Activated CD4-positive, alpha-beta T cell treated with anti-CD3 and anti-CD28 coated beads, Interleukin-2, amount 50 U/mL, for 48 hours (primary cell): ENCODE measurements around the gene PLEKHA6.

Experiments used
- DNase-seq, 2 experiments: peaks; one replicate each; pipeline ENCODE4 v3.0.0-alpha.2; 2020

The PLEKHA6 gene

GRCh38 chr1:204227996-204228785 lies 131.5 kb downstream of the PLEKHA6 start:
- no peak for DNase-seq

DNA sequence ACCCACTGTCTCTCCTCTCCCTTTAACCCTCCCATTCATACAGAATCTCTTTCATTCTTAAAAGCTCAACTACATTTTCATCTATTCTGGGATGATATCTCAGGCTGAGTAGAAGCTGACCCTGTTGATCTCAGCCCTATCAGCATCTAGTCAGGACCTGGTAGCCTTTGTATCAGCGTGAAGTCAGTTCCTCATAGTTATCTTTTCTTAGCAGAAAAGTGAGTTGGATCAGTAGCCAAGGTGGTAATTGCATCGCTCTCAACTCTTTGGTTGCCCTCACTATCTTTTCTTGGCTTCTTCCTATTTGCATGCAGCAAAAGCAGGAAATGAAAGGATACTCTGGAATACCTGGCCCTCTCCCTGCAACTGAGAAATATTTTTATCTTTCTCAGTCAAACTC lies 132.4 kb downstream of the PLEKHA6 start:
- DNase-seq: no peak

GRCh38 chr1:204225841-204226735 lies 133.6 kb downstream of the PLEKHA6 start:
- DNase-seq: no peak

GRCh38 chr1:204224655-204225054 lies 135.1 kb downstream of the PLEKHA6 start:
- no peak for DNase-seq

- no peak for DNase-seq
Observed at GRCh38 chr1:204223129-204223860, 136.4 kb downstream of the PLEKHA6 start.

DNA sequence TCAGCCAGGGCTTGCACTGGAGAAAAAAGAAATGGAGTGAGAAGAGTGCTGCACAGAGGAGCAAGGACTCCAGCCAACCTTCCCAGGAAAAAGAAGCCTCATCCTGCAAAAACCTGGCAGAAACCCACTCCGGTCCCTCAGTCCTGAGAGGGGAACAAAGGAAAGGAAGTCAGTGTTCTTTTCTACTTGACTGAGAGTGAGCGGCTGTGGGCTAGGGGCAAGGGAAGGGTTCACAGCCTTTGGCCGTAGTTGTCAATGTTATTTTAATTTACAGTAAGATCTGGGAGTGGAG lies 137.0 kb downstream of the PLEKHA6 start:
- DNase-seq: no peak

- DNase-seq: no peak
Observed at GRCh38 chr1:204222006-204222763, 137.5 kb downstream of the PLEKHA6 start.

DNA sequence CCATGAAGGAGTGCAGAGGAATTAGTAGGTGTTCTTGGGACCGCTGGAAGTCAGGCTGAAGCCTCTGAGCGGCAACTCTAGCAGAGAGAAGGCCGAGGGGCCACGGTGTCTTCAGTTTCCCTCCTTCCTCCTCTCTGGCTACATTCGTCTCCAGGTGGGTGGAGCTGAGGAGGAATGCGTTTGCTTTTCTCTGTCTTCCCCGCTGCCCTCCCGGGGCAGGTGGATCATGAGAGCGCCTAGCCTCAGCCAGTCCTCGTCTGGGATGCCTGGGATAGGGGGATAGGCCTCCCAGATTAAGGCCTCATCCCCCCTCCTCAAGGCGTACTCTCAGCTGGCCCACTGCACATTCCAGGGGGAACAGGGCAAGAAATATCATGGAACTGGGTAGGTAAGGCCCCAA lies 138.5 kb downstream of the PLEKHA6 start:
- no peak for DNase-seq

GRCh38 chr1:204219971-204220616 lies 139.6 kb downstream of the PLEKHA6 start:
- DNase-seq: no peak

GRCh38 chr1:204218552-204218951 lies 141.2 kb downstream of the PLEKHA6 start:
- no peak for DNase-seq

- no peak for DNase-seq
Observed at GRCh38 chr1:204217648-204218000, 142.1 kb downstream of the PLEKHA6 start.

DNA sequence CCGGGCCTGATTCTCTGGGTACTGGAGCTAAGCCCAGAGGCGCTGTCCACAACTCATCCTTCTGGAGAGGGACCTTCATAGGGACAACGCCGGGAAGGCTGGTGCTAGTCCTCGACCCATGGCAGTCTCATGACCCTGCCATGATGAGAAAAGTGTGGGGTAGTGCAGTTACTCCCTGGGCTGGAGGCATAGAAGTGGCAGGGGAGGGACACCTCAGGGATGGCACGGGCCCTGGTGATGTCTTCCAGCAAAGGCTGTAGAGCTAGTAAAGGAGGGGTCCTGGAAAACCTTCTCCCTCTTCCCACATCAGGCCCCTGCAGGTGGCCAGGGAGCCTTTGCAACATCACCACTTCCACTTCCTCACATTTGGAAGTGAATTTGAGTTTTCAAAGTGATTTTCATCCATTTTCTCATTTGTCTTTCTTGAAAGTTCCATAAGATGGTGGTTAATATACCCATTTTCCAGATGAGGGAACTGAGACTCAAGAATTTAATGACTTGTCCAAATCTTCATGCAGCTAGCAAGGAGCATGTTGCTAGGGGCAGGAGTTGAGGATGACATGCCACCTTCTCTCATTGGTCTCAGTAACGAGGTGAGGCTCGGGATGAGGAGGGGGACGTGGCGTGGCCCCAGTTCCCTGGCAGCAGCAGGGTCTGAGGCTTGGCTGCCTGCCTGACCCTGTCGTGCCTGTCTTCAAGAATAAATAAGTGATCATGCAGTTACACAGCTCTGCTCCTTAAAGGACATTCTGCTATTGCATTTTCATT lies 142.7 kb downstream of the PLEKHA6 start:
- DNase-seq: no peak

DNA sequence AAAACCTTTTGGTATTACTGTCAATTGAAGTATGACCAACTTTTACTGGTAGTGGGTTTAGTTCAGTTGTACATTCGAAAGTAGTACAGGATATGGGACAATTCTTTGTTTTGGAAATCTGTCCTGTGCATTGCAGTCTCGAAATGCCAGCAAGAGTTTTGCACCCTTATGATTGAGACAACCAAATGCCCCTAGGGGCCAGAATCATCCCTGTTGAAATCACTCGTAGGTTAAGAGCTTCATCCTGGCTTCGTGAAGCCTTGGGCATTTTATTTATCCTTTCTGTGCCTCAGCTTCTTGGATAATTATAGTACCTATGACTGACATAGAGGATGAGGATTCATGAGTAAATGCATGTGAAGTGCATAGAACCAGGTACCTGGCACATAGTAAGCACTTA lies 143.5 kb downstream of the PLEKHA6 start:
- no peak for DNase-seq

DNA sequence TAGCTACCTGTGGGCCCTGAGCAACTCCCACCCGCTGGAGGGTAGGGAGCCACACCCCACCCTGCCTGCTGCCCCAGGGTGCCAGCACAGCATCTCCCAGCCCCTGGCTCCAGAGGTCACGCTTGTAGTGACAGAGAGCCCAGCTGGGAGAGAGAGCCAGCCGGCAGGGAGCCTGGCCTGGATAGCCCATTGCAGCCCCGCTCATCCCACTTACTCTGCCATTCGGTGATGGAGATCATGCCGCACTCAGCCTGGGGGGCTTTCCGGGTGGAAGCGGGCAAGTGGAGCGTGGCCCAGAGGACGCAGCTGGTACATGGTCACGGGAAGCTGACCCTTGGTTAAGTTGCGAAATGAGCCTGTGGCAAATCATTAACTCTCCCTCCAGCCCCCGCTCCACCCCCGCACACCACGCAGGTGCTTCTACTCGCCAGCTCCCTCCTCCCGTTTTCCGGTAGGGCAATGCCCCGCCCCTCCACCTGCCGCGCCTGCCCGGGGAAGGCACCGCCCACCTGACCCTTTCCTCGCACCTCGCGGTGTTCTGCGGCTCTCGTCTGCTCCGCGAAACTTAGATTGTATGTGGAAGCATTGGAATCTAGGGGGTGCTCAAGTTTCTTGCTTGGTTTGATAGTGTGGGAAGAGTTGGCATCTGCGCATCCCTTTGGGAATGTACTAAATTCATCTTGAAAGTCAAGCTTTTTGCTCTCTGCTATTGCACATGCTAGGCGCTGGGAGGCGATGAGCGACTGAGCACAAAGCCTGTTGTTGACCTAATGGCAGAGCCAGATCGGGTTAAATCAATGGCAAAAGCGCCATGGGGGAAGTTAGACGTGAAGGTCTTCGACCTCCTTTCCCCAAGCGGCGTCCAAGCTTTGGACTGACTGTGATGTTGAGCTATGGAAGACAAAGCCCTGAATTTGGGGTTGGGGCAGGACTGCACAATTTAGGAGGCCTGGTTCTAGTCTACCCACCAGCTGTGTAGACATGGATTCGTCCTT lies 145.8 kb downstream of the PLEKHA6 start, which contains the start of gene GOLT1A:
Gene GOLT1A (minus strand): TSS at position 321 of the 995 bp plus-strand sequence. CDS start 82 bp downstream, at position 239.
- peak; percentile 42 to 56 for DNase-seq

GRCh38 chr1:204212715-204213114 lies 147.0 kb downstream of the PLEKHA6 start:
- no peak for DNase-seq

DNA sequence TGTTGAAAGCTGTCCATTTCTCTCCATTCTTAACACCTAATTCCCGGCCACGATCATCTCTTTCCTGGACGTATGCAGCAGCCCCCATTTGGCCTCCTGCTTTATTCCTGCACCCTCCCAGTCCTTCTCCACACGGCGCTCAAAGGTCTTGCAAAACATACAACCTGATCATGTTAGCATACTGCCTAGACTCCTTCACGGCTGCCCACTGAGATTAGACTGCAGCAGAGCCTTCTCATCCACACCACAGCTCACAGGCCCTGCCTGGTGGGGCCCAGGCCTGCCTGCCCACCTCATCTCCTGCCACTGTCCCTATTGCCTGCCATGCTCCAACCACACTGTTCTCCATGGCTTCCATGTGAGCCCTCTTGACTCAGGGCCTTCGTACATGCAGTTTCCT lies 148.7 kb downstream of the PLEKHA6 start:
- DNase-seq: no peak

DNA sequence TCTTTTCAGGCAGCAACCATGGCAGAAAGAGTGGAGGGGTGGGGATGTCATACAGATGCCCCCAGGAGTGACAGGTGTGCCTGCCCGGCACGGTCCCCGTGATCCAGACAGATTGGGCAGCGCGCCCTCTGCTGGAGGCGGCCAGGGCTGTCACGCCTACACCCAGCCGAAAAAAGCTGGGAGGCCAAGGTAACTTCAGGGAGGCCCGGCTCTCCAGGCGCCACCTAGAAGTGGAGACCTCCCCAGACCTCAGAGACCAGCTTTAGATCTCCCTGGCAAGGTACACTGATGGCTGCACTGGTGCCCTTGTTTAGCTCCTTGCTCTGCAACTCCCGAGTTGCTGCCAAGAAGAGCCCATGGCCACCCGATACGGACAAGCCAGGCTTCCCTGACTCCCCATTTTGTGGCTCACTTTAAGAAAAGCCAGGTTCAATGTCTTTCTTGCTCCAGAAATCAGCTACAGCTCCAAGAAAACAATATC lies 152.6 kb downstream of the PLEKHA6 start:
- peak; percentile 80 to 83 for DNase-seq

DNA sequence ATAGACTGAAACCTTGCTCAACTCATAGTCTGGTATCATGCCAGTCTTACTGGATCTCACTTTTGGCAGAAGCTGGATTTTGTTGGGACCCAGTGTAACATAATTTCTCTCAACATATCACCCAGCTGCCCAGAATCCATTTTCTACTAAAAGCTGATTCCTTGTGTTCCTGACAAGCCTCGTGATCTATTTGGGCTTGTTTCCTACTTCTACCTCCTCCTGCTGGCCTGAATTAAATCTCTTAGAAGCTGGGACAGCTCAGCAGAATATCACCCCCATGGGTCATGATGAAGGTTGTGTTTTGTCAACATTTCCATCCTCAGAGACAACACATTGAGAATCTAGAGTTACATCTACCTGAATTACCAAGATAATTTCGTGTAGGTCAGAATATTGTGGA lies 153.6 kb downstream of the PLEKHA6 start:
- no peak for DNase-seq

DNA sequence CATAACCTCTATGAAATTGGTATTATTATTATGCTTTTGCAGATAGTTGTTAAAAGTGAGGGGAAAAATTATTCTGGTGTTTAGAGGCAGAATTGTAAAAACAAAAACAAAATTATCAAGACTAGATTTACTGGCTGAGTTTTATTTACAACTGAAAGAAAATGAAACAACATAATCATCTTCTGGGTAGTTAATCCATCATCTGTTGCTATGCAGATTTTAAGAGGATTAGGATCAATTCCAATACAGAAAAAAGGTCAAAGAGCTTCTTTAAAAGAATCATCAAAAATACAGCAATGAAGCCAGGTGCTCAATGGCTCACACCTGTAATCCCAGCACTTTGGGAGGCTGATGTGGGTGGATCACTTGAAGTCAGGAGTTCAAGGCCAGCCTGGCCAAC lies 154.2 kb downstream of the PLEKHA6 start:
- no peak for DNase-seq

DNA sequence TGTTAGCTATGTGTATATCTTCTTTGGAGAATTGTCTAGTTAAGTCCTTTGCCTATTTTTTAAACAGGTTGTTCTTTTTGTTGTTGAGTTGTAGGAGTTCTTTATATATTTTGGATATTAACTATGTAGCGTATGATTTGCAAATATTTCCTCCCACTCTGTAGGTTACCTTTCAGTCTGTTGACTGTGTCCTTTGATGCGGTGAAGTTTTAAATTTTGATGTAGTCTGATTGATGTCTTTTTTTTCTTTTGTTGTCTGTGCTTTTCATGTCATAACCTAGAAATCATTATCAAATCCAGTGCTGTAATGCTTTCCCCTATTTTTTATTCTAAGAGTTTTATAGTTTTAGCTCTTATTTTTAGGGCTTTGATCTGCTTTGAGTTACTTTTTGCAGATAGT lies 154.8 kb downstream of the PLEKHA6 start:
- DNase-seq: no peak
